K562 (cell line): ENCODE measurements around the gene HLA-DOA. TPM values are rescaled to one million over a fixed set of nuclear protein-coding genes. Genes with fewer than 3 reads are reported as not detected.

Experiments
- AFF4 ChIP-seq: sonication (generic); formaldehyde crosslinking; IDR thresholded peaks from 2 replicates; pipeline ENCODE4 v1.8.0; 2023; ENCODE audit warnings: mild to moderate bottlenecking, missing genetic modification reagents
- ATF6 ChIP-seq: sonication (generic); formaldehyde crosslinking; IDR thresholded peaks from 2 replicates; pipeline ENCODE4 v1.4.0; 2020; ENCODE audit warnings: mild to moderate bottlenecking, missing genetic modification reagents
- CBX1 ChIP-seq: sonication (generic); IDR thresholded peaks from 2 replicates; pipeline ENCODE4 v1.6.1; 2016; ENCODE audit warnings: antibody characterized with exemption, low read depth, mild to moderate bottlenecking
- FOXP1 ChIP-seq: sonication (generic); formaldehyde crosslinking; IDR thresholded peaks from 2 replicates; pipeline ENCODE4 v1.8.0; 2022; ENCODE audit warnings: mild to moderate bottlenecking, missing genetic modification reagents
- GTF2E2 ChIP-seq: fragments of 200-800 bp; sonication (Bioruptor generic); IDR thresholded peaks from 2 replicates; pipeline ENCODE4 v1.6.1; 2016; ENCODE audit warnings: missing genetic modification characterization, missing compliant biosample characterization
- HBP1 ChIP-seq: fragments of 450-650 bp; formaldehyde crosslinking; IDR thresholded peaks from 2 replicates; pipeline ENCODE4 v1.4.0; 2022; ENCODE audit warnings: missing genetic modification characterization
- JUN ChIP-seq, 2 experiments: sonication (generic) in 1 of 2; formaldehyde crosslinking in 1 of 2; IDR thresholded peaks; 2 replicates each; pipeline versions ENCODE4 v1.6.1 to v1.8.0; 2012 to 2022; ENCODE audit warnings: borderline replicate concordance in 2 of 2, mild to moderate bottlenecking in 2 of 2, improper control_type of control experiment in 1 of 2, low read depth in 1 of 2, low read length in 1 of 2, missing genetic modification reagents in 1 of 2
- MAFG ChIP-seq: fragments of 450-650 bp; conservative IDR thresholded peaks from 2 replicates; pipeline ENCODE4 v1.6.1; 2016; ENCODE audit warnings: missing genetic modification characterization, missing compliant biosample characterization
- RBM15 ChIP-seq: fragments of 200-400 bp; formaldehyde crosslinking; IDR thresholded peaks from 2 replicates; pipeline ENCODE4 v1.6.1; 2018; ENCODE audit warnings: mild to moderate bottlenecking, low read length, moderate library complexity; ENCODE audit not compliant: insufficient read depth
- RBM25 ChIP-seq: fragments of 200-400 bp; formaldehyde crosslinking; IDR thresholded peaks from 2 replicates; pipeline ENCODE4 v1.6.1; 2018; ENCODE audit warnings: low read length, low read depth, moderate library complexity; ENCODE audit not compliant: severe bottlenecking
- RBM34 ChIP-seq: fragments of 200-400 bp; formaldehyde crosslinking; IDR thresholded peaks from 2 replicates; pipeline ENCODE4 v1.6.1; 2018; ENCODE audit warnings: low read length, borderline replicate concordance; ENCODE audit not compliant: insufficient read depth
- SAFB ChIP-seq: fragments of 200-400 bp; formaldehyde crosslinking; IDR thresholded peaks from 2 replicates; pipeline ENCODE4 v1.6.1; 2017; ENCODE audit warnings: low read depth, low read length, borderline replicate concordance
- ZNF316 ChIP-seq: fragments of 450-650 bp; IDR thresholded peaks from 2 replicates; pipeline ENCODE4 v1.6.1; 2016
- polyA plus RNA-seq, 8 experiments: library from polyadenylated mRNA; depleted of rRNA in 4 of 8; stranded (reverse) in 5 of 8; unstranded in 3 of 8; fragments of >200 nt; fragmentation: Nextera tagmentation in 2 of 8; fragmentation: Illumina TruSeq in 1 of 8; extraction: Ambion mirVana in 2 of 8; extraction: Trizol in 1 of 8; gene quantifications; 2 replicates each; pipeline versions ENCODE4 v1.2.1 to v1.2.3, GENCODE V29; 2011 to 2014; ENCODE audit warnings: inconsistent platforms in 1 of 8, missing spikeins in 1 of 8
- total RNA-seq, 7 experiments: library from RNA; depleted of rRNA in 6 of 7; stranded (reverse); fragments of >200 nt in 6 of 7; fragmentation: Illumina TruSeq in 2 of 7; extraction: Trizol in 2 of 7; gene quantifications; 2 replicates each; pipeline versions ENCODE4 v1.2.1 to v1.2.3, GENCODE V29; 2011 to 2021; ENCODE audit warnings: low replicate concordance in 1 of 7
- TF ChIP-seq, protein P1 (sequence below), 2 experiments: fragments of 450-650 bp; IDR thresholded peaks; 2 replicates each; pipeline ENCODE4 v1.6.1; 2018; ENCODE audit warnings: mild to moderate bottlenecking in 2 of 2, low read depth in 1 of 2; ENCODE audit not compliant: partially characterized antibody in 2 of 2

The HLA-DOA gene
- total and polyA plus RNA-seq, 9 of the 15 experiments (the other 6 are each of a cell fraction or from before 2014, with no cell fraction given), result 0.07 TPM; not detected in 8

GRCh38 chr6:32968093-32968866 lies 41.1 kb downstream of the HLA-DOA start, which contains the start of gene BRD2 (continued):
- peak; percentile 81; the same call in 1 of the 2 replicates for TF ChIP-seq ATF6 (CRISPR knock-in tag)
- no peak for TF ChIP-seq RBM15
- TF ChIP-seq RBM34, result no peak
- peak; percentile 88 for TF ChIP-seq AFF4 (CRISPR knock-in tag)
- TF ChIP-seq MAFG (tag), result no peak
- peak; percentile 35 for TF ChIP-seq JUN (IDR thresholded peaks at IDR 0.05; ENCODE audit: borderline replicate concordance, low read depth, low read length)
- TF ChIP-seq JUN (CRISPR knock-in tag; IDR thresholded peaks at IDR 0.05; ENCODE audit: borderline replicate concordance), result 0 out of 2 replicates have a peak, but pooled peaks have one; percentile 12
- TF ChIP-seq ZNF316, result no peak
- peak; percentile 27; the same call in 1 of the 2 replicates for TF ChIP-seq CBX1
- TF ChIP-seq, protein P1, sequence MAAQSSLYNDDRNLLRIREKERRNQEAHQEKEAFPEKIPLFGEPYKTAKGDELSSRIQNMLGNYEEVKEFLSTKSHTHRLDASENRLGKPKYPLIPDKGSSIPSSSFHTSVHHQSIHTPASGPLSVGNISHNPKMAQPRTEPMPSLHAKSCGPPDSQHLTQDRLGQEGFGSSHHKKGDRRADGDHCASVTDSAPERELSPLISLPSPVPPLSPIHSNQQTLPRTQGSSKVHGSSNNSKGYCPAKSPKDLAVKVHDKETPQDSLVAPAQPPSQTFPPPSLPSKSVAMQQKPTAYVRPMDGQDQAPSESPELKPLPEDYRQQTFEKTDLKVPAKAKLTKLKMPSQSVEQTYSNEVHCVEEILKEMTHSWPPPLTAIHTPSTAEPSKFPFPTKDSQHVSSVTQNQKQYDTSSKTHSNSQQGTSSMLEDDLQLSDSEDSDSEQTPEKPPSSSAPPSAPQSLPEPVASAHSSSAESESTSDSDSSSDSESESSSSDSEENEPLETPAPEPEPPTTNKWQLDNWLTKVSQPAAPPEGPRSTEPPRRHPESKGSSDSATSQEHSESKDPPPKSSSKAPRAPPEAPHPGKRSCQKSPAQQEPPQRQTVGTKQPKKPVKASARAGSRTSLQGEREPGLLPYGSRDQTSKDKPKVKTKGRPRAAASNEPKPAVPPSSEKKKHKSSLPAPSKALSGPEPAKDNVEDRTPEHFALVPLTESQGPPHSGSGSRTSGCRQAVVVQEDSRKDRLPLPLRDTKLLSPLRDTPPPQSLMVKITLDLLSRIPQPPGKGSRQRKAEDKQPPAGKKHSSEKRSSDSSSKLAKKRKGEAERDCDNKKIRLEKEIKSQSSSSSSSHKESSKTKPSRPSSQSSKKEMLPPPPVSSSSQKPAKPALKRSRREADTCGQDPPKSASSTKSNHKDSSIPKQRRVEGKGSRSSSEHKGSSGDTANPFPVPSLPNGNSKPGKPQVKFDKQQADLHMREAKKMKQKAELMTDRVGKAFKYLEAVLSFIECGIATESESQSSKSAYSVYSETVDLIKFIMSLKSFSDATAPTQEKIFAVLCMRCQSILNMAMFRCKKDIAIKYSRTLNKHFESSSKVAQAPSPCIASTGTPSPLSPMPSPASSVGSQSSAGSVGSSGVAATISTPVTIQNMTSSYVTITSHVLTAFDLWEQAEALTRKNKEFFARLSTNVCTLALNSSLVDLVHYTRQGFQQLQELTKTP (IDR thresholded peaks at IDR 0.05; ENCODE audit: low read depth in 1 of 2, partially characterized antibody in 2 of 2), result peak in 1 of 2 experiments; percentile 48
- peak; percentile 76 for TF ChIP-seq GTF2E2 (tag)
- peak; percentile 85 for TF ChIP-seq FOXP1 (CRISPR knock-in tag)
- no peak for TF ChIP-seq HBP1 (CRISPR knock-in tag)
- TF ChIP-seq RBM25, result no peak
- TF ChIP-seq SAFB, result peak; percentile 70; the same call in 1 of the 2 replicates
